HepG2 (cell line): ENCODE measurements around the gene NME7. TPM values are rescaled to one million over a fixed set of nuclear protein-coding genes. Genes with fewer than 3 reads are reported as not detected.

Experiments used
- AFF4 ChIP-seq: sonication (generic); formaldehyde crosslinking; IDR thresholded peaks from 2 replicates; pipeline ENCODE4 v1.4.0; 2020; ENCODE audit warnings: missing genetic modification reagents
- CHD2 ChIP-seq: IDR thresholded peaks from 2 replicates; pipeline ENCODE4 v1.6.1; 2011; ENCODE audit warnings: low read depth, low read length, improper control_type of control experiment
- GFI1 ChIP-seq: sonication (generic); formaldehyde crosslinking; IDR thresholded peaks from 2 replicates; pipeline ENCODE4 v1.5.0; 2020; ENCODE audit warnings: missing genetic modification reagents, mild to moderate bottlenecking, borderline replicate concordance
- HMGXB4 ChIP-seq, 2 experiments: sonication (generic) in 1 of 2; formaldehyde crosslinking in 1 of 2; IDR thresholded peaks; 2 replicates each; pipeline versions ENCODE4 v1.4.0 to v1.6.1; 2018 to 2020; ENCODE audit warnings: missing genetic modification reagents in 2 of 2, borderline replicate concordance in 1 of 2, low read depth in 1 of 2, mild to moderate bottlenecking in 1 of 2, missing biosample characterization in 1 of 2
- ISX ChIP-seq: sonication (generic); formaldehyde crosslinking; conservative IDR thresholded peaks from 2 replicates; pipeline ENCODE4 v1.5.0; 2020; ENCODE audit warnings: missing genetic modification reagents
- NFYC ChIP-seq: IDR thresholded peaks from 2 replicates; pipeline ENCODE4 v1.6.1; 2016; ENCODE audit warnings: missing genetic modification reagents, missing compliant biosample characterization
- PHF8 ChIP-seq: sonication (generic); formaldehyde crosslinking; IDR thresholded peaks from 2 replicates; pipeline ENCODE4 v1.5.0; 2020; ENCODE audit warnings: missing genetic modification reagents
- TBX2 ChIP-seq: sonication (generic); formaldehyde crosslinking; IDR thresholded peaks from 2 replicates; pipeline ENCODE4 v1.5.0; 2020; ENCODE audit warnings: missing genetic modification reagents, mild to moderate bottlenecking, borderline replicate concordance
- U2AF1 ChIP-seq: fragments of 200-400 bp; formaldehyde crosslinking; optimal IDR thresholded peaks from 2 replicates; pipeline ENCODE3; 2017; ENCODE audit warnings: mild to moderate bottlenecking, low read depth, low read length
- YEATS4 ChIP-seq: sonication (generic); formaldehyde crosslinking; IDR thresholded peaks from 2 replicates; pipeline ENCODE4 v1.4.0; 2020; ENCODE audit warnings: missing genetic modification reagents, borderline replicate concordance
- YY1 ChIP-seq: IDR thresholded peaks from 2 replicates; pipeline ENCODE4 v1.6.1; 2011; ENCODE audit warnings: low read length, low read depth, moderate library complexity, mild to moderate bottlenecking; ENCODE audit not compliant: insufficient read depth, insufficient replicate concordance
- ZBTB4 ChIP-seq: sonication (generic); formaldehyde crosslinking; IDR thresholded peaks from 2 replicates; pipeline ENCODE4 v1.4.0; 2020; ENCODE audit warnings: missing genetic modification reagents, mild to moderate bottlenecking, borderline replicate concordance
- ZFY ChIP-seq: sonication (generic); formaldehyde crosslinking; IDR thresholded peaks from 2 replicates; pipeline ENCODE4 v1.4.0; 2020; ENCODE audit warnings: missing genetic modification reagents
- ZNF263 ChIP-seq: sonication (generic); formaldehyde crosslinking; IDR thresholded peaks from 2 replicates; pipeline ENCODE4 v1.4.0; 2020; ENCODE audit warnings: missing genetic modification reagents
- ZNF44 ChIP-seq: sonication (generic); formaldehyde crosslinking; IDR thresholded peaks from 2 replicates; pipeline ENCODE4 v1.5.1; 2020; ENCODE audit warnings: mild to moderate bottlenecking, missing genetic modification reagents
- ZNF577 ChIP-seq: sonication (generic); formaldehyde crosslinking; IDR thresholded peaks from 2 replicates; pipeline ENCODE4 v1.4.0; 2020; ENCODE audit warnings: mild to moderate bottlenecking, low read depth, missing genetic modification reagents, borderline replicate concordance
- ZNF598 ChIP-seq: sonication (generic); formaldehyde crosslinking; IDR thresholded peaks from 2 replicates; pipeline ENCODE4 v1.5.1; 2020; ENCODE audit warnings: mild to moderate bottlenecking, missing genetic modification reagents, borderline replicate concordance
- ZNF720 ChIP-seq: sonication (generic); formaldehyde crosslinking; IDR thresholded peaks from 2 replicates; pipeline ENCODE4 v1.4.0; 2020; ENCODE audit warnings: missing genetic modification reagents
- ZNF777 ChIP-seq: sonication (generic); formaldehyde crosslinking; IDR thresholded peaks from 2 replicates; pipeline ENCODE4 v1.4.0; 2020; ENCODE audit warnings: missing genetic modification reagents
- polyA plus RNA-seq, 8 experiments: library from polyadenylated mRNA; depleted of rRNA in 3 of 8; stranded (reverse) in 7 of 8; unstranded in 1 of 8; fragments of >200 nt; fragmentation: Illumina TruSeq in 4 of 8; extraction: Trizol in 4 of 8; gene quantifications; 2 replicates each; pipeline versions ENCODE4 v1.2.1 to v1.2.3, GENCODE V29; 2011 to 2016; ENCODE audit warnings: low read depth in 4 of 8, missing spikeins in 1 of 8, mixed read lengths in 1 of 8; ENCODE audit not compliant: insufficient read depth in 1 of 8
- total RNA-seq, 5 experiments: library from RNA; depleted of rRNA; stranded (reverse); fragments of >200 nt; fragmentation: Illumina TruSeq; extraction: Trizol; gene quantifications; 2 replicates each; pipeline ENCODE4 v1.2.3, GENCODE V29; 2016; ENCODE audit warnings: low read depth in 1 of 5

Gene NME7
- total and polyA plus RNA-seq, 2 of the 13 experiments (the other 11 are each of a cell fraction or from before 2014, with no cell fraction given) = 9.4 to 22.5 TPM

GRCh38 chr1:169108863-169109560, 258.6 kb downstream of the NME7 start (continued):
- peak; percentile 51; the same call in 1 of the 2 replicates for TF ChIP-seq AFF4 (CRISPR knock-in tag)
- 0 out of 2 replicates have a peak, but pooled peaks have one; percentile 33 for TF ChIP-seq ZBTB4 (CRISPR knock-in tag)
- 0 out of 2 replicates have a peak, but pooled peaks have one; percentile 4 for TF ChIP-seq TBX2 (CRISPR knock-in tag)
- TF ChIP-seq ZNF777 (CRISPR knock-in tag) = 0 out of 2 replicates have a peak, but pooled peaks have one; percentile 15
- TF ChIP-seq ZNF577 (CRISPR knock-in tag) = no peak
- no peak for TF ChIP-seq NFYC
- no peak for TF ChIP-seq CHD2
- peak; percentile 90 for TF ChIP-seq ZNF263 (CRISPR knock-in tag)
- no peak for TF ChIP-seq ZNF720 (CRISPR knock-in tag)
- TF ChIP-seq YEATS4 (CRISPR knock-in tag) = 0 out of 2 replicates have a peak, but pooled peaks have one; percentile 46
- TF ChIP-seq GFI1 (CRISPR knock-in tag) = peak; percentile 41; the same call in 1 of the 2 replicates
- no peak for TF ChIP-seq ISX (CRISPR knock-in tag)
- 0 out of 2 replicates have a peak, but pooled peaks have one; percentile 41 for TF ChIP-seq ZNF44 (CRISPR knock-in tag)
- TF ChIP-seq PHF8 (CRISPR knock-in tag) = peak; percentile 9
- 0 out of 2 replicates have a peak, but pooled peaks have one; percentile 56 for TF ChIP-seq ZNF598
- TF ChIP-seq U2AF1 = peak; percentile 62
- peak in 1 of 2 experiments; percentile 66; a peak in 2 of 4 replicates for TF ChIP-seq HMGXB4 (CRISPR knock-in tag; IDR thresholded peaks at IDR 0.05; ENCODE audit: borderline replicate concordance in 1 of 2, low read depth in 1 of 2)
- peak; percentile 60 for TF ChIP-seq YY1
- TF ChIP-seq ZFY (CRISPR knock-in tag) = peak; percentile 62; the same call in 1 of the 2 replicates
